DND-41 (cell line): ENCODE results near the gene SPOCK2.

ENCODE experiments used
- EZH2 ChIP-seq: IDR thresholded peaks from 3 replicates; pipeline ENCODE4 v1.6.1; 2012; ENCODE audit warnings: borderline replicate concordance, low read depth, mild to moderate bottlenecking, moderate library complexity, low read length, inconsistent platforms; ENCODE audit not compliant: severe bottlenecking
- TF ChIP-seq, protein P1 (sequence below): IDR thresholded peaks from 2 replicates; pipeline ENCODE4 v1.5.1; 2012; ENCODE audit warnings: borderline replicate concordance, low read length, moderate library complexity, mild to moderate bottlenecking; ENCODE audit not compliant: poor library complexity, severe bottlenecking; ENCODE audit errors: extremely low read depth

GRCh38 chr10:72045586-72045985, 42.8 kb downstream of the SPOCK2 start:
- TF ChIP-seq, protein P1, sequence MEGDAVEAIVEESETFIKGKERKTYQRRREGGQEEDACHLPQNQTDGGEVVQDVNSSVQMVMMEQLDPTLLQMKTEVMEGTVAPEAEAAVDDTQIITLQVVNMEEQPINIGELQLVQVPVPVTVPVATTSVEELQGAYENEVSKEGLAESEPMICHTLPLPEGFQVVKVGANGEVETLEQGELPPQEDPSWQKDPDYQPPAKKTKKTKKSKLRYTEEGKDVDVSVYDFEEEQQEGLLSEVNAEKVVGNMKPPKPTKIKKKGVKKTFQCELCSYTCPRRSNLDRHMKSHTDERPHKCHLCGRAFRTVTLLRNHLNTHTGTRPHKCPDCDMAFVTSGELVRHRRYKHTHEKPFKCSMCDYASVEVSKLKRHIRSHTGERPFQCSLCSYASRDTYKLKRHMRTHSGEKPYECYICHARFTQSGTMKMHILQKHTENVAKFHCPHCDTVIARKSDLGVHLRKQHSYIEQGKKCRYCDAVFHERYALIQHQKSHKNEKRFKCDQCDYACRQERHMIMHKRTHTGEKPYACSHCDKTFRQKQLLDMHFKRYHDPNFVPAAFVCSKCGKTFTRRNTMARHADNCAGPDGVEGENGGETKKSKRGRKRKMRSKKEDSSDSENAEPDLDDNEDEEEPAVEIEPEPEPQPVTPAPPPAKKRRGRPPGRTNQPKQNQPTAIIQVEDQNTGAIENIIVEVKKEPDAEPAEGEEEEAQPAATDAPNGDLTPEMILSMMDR: no peak
- TF ChIP-seq EZH2: no peak
